Coronary artery (tissue), 2 donors: ENCODE results near the gene MIR17HG.
"Not testable (repeated sequence)": the region's sequence is repeated elsewhere in the genome, so short reads cannot be mapped to it uniquely, and the experiment has no call there.

ENCODE experiments used
- DNase-seq: peaks from one replicate; pipeline ENCODE4 v3.0.0-alpha.2; 2017; ENCODE audit warnings: low spot score
- H3K27ac ChIP-seq, 2 donors: fragments of 200-600 bp; sonication (generic); one replicate each; pipeline ENCODE4 v1.5.1; 2016 to 2019
- H3K4me3 ChIP-seq: fragments of 200-600 bp; sonication (generic); 2 replicates; pipeline ENCODE4 v1.5.1; 2016; ENCODE audit warnings: mild to moderate bottlenecking, moderate library complexity
- TF ChIP-seq, protein P1 (sequence below): fragments of 200-600 bp; sonication (generic); IDR thresholded peaks from one replicate; pipeline ENCODE4 v1.5.1; 2019; ENCODE audit warnings: antibody characterized with exemption

The MIR17HG gene

DNA sequence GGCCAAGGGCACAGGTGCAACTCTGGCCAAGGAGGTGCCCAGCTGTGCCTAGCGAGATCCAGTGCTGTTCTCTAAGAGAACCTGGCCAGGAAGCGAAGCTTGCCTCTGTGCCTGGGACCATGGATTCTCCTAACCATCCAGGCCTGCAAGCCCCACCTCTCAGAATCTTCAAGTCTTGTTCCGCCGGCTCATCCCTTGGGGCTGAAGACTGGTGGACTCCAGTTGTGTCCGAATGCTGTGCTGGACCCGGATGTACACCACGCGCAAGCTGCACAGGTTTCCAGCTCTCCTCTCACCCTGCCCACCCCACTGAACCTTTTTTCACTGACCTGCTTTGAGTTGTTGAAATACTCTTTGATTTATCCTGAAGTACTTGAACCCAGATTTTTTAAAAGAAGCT, 27.5 kb upstream of the MIR17HG start:
- H3K27ac ChIP-seq: no peak overlapping the region
- no peak overlapping the region for H3K4me3 ChIP-seq
- TF ChIP-seq, protein P1, sequence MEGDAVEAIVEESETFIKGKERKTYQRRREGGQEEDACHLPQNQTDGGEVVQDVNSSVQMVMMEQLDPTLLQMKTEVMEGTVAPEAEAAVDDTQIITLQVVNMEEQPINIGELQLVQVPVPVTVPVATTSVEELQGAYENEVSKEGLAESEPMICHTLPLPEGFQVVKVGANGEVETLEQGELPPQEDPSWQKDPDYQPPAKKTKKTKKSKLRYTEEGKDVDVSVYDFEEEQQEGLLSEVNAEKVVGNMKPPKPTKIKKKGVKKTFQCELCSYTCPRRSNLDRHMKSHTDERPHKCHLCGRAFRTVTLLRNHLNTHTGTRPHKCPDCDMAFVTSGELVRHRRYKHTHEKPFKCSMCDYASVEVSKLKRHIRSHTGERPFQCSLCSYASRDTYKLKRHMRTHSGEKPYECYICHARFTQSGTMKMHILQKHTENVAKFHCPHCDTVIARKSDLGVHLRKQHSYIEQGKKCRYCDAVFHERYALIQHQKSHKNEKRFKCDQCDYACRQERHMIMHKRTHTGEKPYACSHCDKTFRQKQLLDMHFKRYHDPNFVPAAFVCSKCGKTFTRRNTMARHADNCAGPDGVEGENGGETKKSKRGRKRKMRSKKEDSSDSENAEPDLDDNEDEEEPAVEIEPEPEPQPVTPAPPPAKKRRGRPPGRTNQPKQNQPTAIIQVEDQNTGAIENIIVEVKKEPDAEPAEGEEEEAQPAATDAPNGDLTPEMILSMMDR: no peak
- no peak for DNase-seq

DNA sequence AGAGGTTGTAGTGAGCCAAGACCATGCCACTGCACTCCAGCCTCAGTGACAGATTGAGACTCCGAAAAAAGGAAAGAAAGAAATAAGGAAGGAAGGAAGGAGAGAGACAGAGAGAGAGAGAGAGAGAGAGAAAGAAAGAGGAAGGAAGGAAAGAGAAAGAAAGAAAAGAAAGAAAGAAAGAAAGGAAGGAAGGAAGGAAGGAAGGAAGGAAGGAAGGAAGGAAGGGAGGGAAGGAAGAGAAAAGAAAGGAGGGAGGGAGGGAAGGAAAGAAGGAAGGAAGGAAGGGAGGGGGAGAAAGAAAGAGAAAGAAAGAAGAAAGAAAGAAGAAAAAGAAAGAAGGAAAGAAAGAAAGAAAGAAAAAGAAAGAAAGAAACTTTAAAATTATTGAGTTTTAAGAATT, 26.5 kb upstream of the MIR17HG start:
- H3K4me3 ChIP-seq, DNase-seq: not testable (repeated sequence)

DNA sequence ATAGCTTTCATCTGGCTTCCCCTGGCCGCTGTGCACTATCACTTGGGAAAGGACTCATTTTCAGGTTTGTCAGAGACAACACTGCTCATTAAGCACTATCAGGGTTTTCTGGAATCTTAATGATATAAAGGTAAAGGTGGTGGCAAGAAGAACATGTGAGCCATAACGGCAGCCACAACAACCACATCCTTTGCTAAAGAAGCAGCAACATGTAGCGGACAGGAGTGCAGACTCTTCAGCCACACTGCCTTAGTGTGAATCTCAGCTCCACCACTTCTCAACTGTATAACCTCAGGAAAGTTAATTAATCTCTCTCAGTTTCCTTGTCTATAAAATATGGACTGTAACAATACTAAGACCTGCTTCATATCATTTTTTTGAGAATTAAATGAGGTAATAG, 24.1 kb upstream of the MIR17HG start:
- no peak overlapping the region for H3K27ac ChIP-seq
- no peak for DNase-seq
- TF ChIP-seq, protein P1: no peak
- H3K4me3 ChIP-seq: no peak overlapping the region

More for the DNA sequence above, 26.5 kb upstream of the MIR17HG start:
- H3K27ac ChIP-seq: not testable (repeated sequence)

DNA sequence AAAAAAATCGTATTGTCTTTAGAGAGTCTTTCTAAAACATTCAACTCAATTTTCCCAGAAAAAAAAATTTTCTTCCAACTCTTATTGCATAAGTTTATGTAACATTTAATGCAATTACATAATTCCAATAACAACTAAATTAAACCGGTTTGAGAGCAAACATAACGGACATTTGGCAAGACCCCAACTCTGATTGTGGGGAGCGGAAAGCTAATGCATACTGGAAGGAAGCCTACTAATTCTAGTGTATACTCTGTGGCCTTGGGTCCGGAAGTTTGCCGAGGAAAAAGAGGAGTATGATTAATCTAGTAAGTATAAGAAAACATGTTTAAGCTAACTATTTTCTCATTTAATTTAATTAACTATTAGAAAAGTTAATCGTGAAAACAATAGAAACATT, 21.3 kb upstream of the MIR17HG start:
- no peak overlapping the region for H3K4me3 ChIP-seq
- no peak overlapping the region for H3K27ac ChIP-seq
- TF ChIP-seq, protein P1: no peak
- no peak for DNase-seq

DNA sequence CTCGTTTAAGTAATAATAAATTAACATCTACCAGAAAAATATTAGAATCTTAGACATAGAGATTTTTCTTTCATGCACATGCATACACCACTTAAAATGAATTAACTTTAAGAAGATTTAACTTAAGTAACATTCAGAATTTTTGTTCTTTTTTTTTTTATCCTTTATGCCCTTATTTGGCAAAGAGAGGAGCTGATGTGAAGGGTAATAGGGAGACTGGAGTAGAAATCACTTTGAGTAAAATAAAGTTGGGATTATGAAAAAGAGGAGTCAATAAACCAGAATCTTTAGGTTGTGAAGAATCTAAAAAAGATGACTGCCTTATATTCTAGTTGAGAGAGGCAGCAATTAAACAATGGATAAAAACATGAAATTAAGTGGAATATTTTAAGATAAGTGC, 18.8 kb upstream of the MIR17HG start:
- TF ChIP-seq, protein P1: no peak
- no peak for DNase-seq
- H3K27ac ChIP-seq: no peak overlapping the region
- H3K4me3 ChIP-seq: no peak overlapping the region

DNA sequence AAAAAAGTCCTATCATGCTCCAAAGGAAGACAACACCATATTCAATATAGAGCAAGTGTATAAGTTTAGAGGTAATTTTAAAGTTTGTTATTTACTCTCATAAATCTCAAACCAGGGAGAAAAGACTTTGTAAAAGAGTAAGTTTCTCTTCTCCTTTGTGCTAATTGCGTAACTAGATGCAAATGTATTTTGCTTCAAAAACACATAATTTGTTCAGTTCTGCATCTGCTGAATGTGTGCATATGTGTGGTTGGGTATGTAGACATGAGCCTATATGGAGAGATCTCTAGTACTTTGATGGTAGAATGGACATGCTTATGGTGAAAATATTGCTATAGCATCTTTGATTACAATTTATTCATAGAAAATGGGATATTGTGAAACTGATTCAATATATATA, 17.8 kb upstream of the MIR17HG start:
- DNase-seq: no peak
- Histone ChIP-seq H3K27ac (no peak overlapping the region), H3K4me3 (no peak overlapping the region)
- TF ChIP-seq, protein P1: no peak

DNA sequence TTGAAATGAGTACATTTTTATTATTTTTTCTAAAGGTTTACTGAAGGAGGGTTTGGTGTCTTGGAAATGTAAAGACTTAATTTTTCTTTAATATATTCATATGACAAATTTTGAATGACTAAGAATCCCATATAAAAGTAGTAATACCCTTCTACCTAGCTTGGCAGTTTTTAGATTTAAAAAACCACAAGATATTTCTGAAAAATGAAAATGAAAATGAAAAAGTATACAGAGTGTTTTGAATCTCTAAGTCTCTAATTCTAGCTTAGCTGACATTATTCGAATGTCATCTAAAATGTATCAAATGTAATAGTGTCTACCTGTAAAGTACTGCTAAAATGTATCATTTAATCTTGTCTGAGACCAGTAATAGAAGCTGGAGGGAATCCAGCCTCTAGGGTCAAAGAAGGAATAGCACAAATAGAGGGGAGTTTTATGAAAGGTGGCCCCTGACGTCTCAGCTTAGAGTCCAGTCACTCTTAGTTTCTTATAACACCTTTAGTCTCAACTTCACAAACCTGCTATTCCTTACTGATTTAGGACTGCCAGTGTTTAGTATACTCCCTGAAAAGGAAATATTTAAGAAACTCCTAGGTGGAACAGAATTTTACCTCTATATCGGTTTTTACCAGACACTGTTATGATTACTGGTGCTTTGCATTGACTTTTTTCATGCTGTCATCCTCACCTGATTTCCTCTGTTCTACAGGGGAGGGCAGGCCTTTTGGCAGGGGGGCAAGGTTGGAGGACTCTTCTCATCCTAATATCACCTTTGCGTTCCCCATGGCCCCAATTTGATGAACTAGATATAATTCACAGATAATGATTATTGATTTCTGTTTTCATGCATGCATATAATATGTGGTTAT, 16.2 kb upstream of the MIR17HG start:
- Histone ChIP-seq H3K27ac (no peak overlapping the region), H3K4me3 (no peak overlapping the region)
- TF ChIP-seq, protein P1: no peak
- no peak for DNase-seq
